D721Med (cell line): ENCODE data around the gene MAP3K10.

Experiments
- DNase-seq: peaks from one replicate; pipeline ENCODE4 v3.0.0; 2011; ENCODE audit warnings: low spot score; ENCODE audit not compliant: insufficient read length
- FAIRE-seq: peaks from 2 replicates; lab custom pipeline; 2011; peaks lifted over from hg19 to GRCh38; lab: Jason Lieb, UNC
- TF ChIP-seq, protein P1 (sequence below): IDR thresholded peaks from 2 replicates; pipeline ENCODE4 v1.5.1; 2012; ENCODE audit warnings: mild to moderate bottlenecking, control low read depth; ENCODE audit not compliant: insufficient read depth; ENCODE audit errors: missing control alignments

MAP3K10 gene

DNA sequence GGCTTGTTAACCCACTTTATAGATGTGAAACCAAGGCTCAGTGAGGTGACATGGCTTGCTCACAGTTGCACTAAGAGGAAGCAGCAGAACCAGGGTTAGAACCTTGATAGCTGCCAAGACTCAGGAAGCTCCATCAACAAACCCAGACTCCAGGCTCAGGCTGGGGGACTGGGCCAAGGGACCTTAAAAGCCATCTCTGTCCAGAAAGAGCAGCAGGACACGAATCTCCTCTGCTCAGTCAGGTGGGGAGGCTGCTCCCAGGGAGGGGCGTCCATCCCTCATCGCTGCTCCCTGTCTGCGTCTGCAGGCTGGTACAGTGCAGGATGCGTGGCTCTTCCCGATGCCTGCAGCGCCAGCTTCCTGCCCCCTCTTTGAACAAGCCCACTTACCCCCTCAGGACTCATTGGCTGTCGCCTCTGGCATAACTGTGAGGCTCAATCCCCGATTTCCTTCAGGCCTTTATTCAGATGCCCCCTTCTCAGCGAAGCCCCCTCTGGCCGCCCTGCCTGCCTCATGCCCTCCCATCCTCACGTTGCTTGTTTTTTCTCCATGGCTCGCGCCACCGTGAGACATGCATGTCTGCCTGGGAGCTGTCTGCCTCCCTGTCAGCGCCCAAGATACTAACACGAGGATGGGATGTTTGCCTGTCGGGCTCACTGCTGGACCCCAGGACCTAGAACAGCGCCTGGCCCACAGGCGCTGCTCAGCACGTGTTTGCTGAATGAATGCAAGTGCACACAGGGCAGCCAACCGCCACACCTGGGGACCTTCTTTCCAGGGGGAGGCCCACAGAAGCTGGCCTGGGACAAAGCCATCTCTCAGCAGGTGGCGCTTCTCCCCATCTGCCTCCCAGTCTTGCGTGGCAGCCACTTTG, 72.5 kb downstream of the MAP3K10 start:
- TF ChIP-seq, protein P1, sequence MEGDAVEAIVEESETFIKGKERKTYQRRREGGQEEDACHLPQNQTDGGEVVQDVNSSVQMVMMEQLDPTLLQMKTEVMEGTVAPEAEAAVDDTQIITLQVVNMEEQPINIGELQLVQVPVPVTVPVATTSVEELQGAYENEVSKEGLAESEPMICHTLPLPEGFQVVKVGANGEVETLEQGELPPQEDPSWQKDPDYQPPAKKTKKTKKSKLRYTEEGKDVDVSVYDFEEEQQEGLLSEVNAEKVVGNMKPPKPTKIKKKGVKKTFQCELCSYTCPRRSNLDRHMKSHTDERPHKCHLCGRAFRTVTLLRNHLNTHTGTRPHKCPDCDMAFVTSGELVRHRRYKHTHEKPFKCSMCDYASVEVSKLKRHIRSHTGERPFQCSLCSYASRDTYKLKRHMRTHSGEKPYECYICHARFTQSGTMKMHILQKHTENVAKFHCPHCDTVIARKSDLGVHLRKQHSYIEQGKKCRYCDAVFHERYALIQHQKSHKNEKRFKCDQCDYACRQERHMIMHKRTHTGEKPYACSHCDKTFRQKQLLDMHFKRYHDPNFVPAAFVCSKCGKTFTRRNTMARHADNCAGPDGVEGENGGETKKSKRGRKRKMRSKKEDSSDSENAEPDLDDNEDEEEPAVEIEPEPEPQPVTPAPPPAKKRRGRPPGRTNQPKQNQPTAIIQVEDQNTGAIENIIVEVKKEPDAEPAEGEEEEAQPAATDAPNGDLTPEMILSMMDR: no peak
- no peak for FAIRE-seq

DNA sequence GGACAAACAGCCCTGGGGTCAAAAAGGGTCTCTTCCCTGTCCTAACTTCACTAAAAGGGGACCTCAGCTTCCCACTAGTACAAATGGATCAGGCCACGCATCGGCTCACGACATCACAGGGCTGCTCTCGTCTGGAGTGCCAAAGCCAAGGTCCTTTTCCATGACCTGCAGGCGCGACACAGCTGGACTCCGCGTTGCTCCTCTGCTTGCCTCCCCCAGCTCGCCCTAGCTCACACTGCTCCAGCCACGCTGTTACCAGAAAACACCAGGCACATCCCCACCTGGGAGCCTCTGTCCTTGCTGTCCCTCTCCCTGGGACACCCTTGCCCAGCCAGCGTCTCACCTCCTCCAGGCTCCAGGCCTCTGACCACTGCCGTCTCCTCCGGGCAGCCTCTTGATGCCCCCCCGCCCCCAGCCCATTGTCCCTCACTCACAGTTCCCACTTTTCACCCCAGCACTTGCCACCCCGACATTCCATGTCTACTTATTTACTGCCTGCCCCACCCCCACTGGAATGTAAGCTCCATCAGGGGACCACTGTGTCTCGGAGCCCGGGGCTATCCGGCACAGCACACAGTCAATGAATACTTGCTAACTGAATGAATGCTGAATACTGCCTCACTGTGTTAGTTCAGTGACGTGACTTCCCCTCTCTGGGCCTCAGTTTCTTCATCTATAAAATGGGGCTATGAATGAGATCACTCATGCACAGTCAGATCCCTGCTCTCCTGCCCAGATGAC, 73.3 kb downstream of the MAP3K10 start:
- FAIRE-seq (no peak), DNase-seq (no peak)
- TF ChIP-seq, protein P1: no peak

More for the DNA sequence above, 72.5 kb downstream of the MAP3K10 start:
- DNase-seq: no peak
